Cerebellar nuclear complex (tissue), 1 donor: ENCODE results near the gene KIT.

Source experiments
- DNase-seq, 2 experiments: peaks; one replicate each; lab custom pipeline; 2025; lab: John Stamatoyannopoulos, UW

Gene KIT

GRCh38 chr4:54745031-54745770 is 87.4 kb downstream of the KIT start:
- DNase-seq = no peak

GRCh38 chr4:54746218-54746617 is 88.5 kb downstream of the KIT start:
- no peak for DNase-seq

- DNase-seq = no peak
Measured at GRCh38 chr4:54750341-54750740, 92.6 kb downstream of the KIT start.

GRCh38 chr4:54754394-54754793 is 96.6 kb downstream of the KIT start:
- no peak for DNase-seq

- DNase-seq = no peak
Measured at GRCh38 chr4:54764476-54764875, 106.7 kb downstream of the KIT start.

GRCh38 chr4:54767376-54767775 is 109.6 kb downstream of the KIT start:
- no peak for DNase-seq

- DNase-seq = no peak
Measured at GRCh38 chr4:54773022-54773421, 115.3 kb downstream of the KIT start.

- DNase-seq = no peak
Measured at GRCh38 chr4:54779036-54779435, 121.3 kb downstream of the KIT start.

- DNase-seq = no peak
Measured at GRCh38 chr4:54779476-54780148, 121.9 kb downstream of the KIT start.

GRCh38 chr4:54780149-54780495 is 122.4 kb downstream of the KIT start:
- DNase-seq = no peak

GRCh38 chr4:54781756-54782155 is 124.0 kb downstream of the KIT start:
- DNase-seq = no peak

GRCh38 chr4:54783402-54784110 is 125.8 kb downstream of the KIT start:
- DNase-seq = no peak

GRCh38 chr4:54784161-54784671 is 126.5 kb downstream of the KIT start:
- no peak for DNase-seq
